GM23248 (cell line): ENCODE data around the gene FBXO24.

Experiments
- EZH2 ChIP-seq: fragments of 200-600 bp; sonication (generic); IDR thresholded peaks from 2 replicates; pipeline ENCODE4 v1.6.1; 2018; ENCODE audit warnings: antibody characterized with exemption, mild to moderate bottlenecking; ENCODE audit not compliant: insufficient read depth, poor library complexity, severe bottlenecking
- EZH2phosphoT487 ChIP-seq: fragments of 200-600 bp; sonication (generic); IDR thresholded peaks from 2 replicates; pipeline ENCODE4 v1.6.1; 2018; ENCODE audit warnings: antibody characterized with exemption, moderate library complexity, mild to moderate bottlenecking, low read depth; ENCODE audit not compliant: insufficient read depth

- no peak for TF ChIP-seq EZH2
- TF ChIP-seq EZH2phosphoT487 = no peak
These were observed 40.6 kb upstream of the FBXO24 start for GRCh38 chr7:100545360-100546128.
